C4-2B (cell line): ENCODE data around the gene HOXC5.

Experiments used
- ZFX ChIP-seq: fragments of 450-650 bp; IDR thresholded peaks from 2 replicates; pipeline ENCODE4 v1.6.1; 2017
- TF ChIP-seq, protein P1 (sequence below): fragments of 450-650 bp; conservative IDR thresholded peaks from 2 replicates; pipeline ENCODE4 v1.5.1; 2017; ENCODE audit warnings: mild to moderate bottlenecking

- TF ChIP-seq, protein P1, sequence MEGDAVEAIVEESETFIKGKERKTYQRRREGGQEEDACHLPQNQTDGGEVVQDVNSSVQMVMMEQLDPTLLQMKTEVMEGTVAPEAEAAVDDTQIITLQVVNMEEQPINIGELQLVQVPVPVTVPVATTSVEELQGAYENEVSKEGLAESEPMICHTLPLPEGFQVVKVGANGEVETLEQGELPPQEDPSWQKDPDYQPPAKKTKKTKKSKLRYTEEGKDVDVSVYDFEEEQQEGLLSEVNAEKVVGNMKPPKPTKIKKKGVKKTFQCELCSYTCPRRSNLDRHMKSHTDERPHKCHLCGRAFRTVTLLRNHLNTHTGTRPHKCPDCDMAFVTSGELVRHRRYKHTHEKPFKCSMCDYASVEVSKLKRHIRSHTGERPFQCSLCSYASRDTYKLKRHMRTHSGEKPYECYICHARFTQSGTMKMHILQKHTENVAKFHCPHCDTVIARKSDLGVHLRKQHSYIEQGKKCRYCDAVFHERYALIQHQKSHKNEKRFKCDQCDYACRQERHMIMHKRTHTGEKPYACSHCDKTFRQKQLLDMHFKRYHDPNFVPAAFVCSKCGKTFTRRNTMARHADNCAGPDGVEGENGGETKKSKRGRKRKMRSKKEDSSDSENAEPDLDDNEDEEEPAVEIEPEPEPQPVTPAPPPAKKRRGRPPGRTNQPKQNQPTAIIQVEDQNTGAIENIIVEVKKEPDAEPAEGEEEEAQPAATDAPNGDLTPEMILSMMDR, result no peak
- TF ChIP-seq ZFX, result no peak
Observed at GRCh38 chr12:53991077-53991460, 41.8 kb upstream of the HOXC5 start.
